Gastroesophageal sphincter (tissue), 4 donors: ENCODE data around the gene RPRML. TPM values are rescaled to one million over a fixed set of nuclear protein-coding genes. Genes with fewer than 3 reads are reported as not detected.
A peak's percentile ranks its signal among the peaks of the same experiment; 100 is the strongest.
"Not testable (repeated sequence)": the region's sequence is repeated elsewhere in the genome, so short reads cannot be mapped to it uniquely, and the experiment has no call there.

ENCODE experiments used
- ATAC-seq: fragments of 150-250 bp; one replicate; pipeline ENCODE4 v1.9.1; 2016; ENCODE audit warnings: mild to moderate bottlenecking, moderate library complexity
- H3K27ac ChIP-seq, 4 donors: fragments of 200-600 bp; sonication (generic) in 3 of 4; 1 replicate in 3 of 4; 2 replicates in 1 of 4; pipeline ENCODE4 v1.5.1; 2016 to 2019
- H3K27me3 ChIP-seq: fragments of 200-600 bp; sonication (generic); one replicate; pipeline ENCODE4 v1.5.1; 2019
- H3K36me3 ChIP-seq, 2 donors: fragments of 200-600 bp; sonication (generic); one replicate each; pipeline ENCODE4 v1.5.1; 2019; ENCODE audit warnings: control low read depth in 1 of 2
- H3K4me1 ChIP-seq, 3 donors: fragments of 200-600 bp; sonication (generic); 1 replicate in 2 of 3; 2 replicates in 1 of 3; pipeline ENCODE4 v1.5.1; 2016 to 2019; ENCODE audit warnings: control low read depth in 2 of 3
- H3K4me3 ChIP-seq, 2 donors: fragments of 200-600 bp; sonication (generic); one replicate each; pipeline ENCODE4 v1.5.1; 2019; ENCODE audit warnings: mild to moderate bottlenecking in 1 of 2, moderate library complexity in 1 of 2
- H3K9me3 ChIP-seq, 3 donors: fragments of 200-600 bp; sonication (generic); one replicate each; pipeline ENCODE4 v1.5.1; 2017 to 2019; ENCODE audit warnings: control low read depth in 2 of 3
- CTCF ChIP-seq, 4 experiments: fragments of 200-600 bp in 2 of 4; fragments of 450-650 bp in 2 of 4; sonication (generic) in 1 of 4; IDR thresholded peaks; one replicate each; pipeline ENCODE4 v1.5.1; 2017 to 2019; ENCODE audit warnings: antibody characterized with exemption in 4 of 4, mild to moderate bottlenecking in 2 of 4, moderate library complexity in 2 of 4
- EP300 ChIP-seq: sonication (generic); formaldehyde crosslinking; IDR thresholded peaks from one replicate; pipeline ENCODE4 v1.6.1; 2017; ENCODE audit warnings: antibody characterized with exemption, mild to moderate bottlenecking
- POLR2A ChIP-seq, 2 donors: fragments of 450-650 bp; IDR thresholded peaks; one replicate each; pipeline ENCODE4 v1.6.1; 2017; ENCODE audit warnings: antibody characterized with exemption in 2 of 2, mild to moderate bottlenecking in 2 of 2, moderate library complexity in 1 of 2
- POLR2AphosphoS5 ChIP-seq: sonication (generic); formaldehyde crosslinking; IDR thresholded peaks from one replicate; pipeline ENCODE4 v1.6.1; 2017; ENCODE audit warnings: antibody characterized with exemption
- WGBS, 2 donors: methylation state at CpG; one replicate each; pipeline ENCODE4 v1.1.5; 2018; ENCODE audit warnings: low coverage in 1 of 2; 5-methylcytosine and 5-hydroxymethylcytosine counted together
- total RNA-seq, 4 donors: library from RNA; depleted of rRNA; stranded (reverse); fragments of >200 nt; gene quantifications; one replicate each; pipeline ENCODE4 v1.1.0, GENCODE V29; 2016

Gene RPRML
- total RNA-seq, result 1 to 10 TPM in 2 of 4 donors, not detected in 2; 1.1 to 1.8 TPM

- Histone ChIP-seq H3K27ac (no peak within 1 kb of the TSS), H3K4me3 (peak within 1 kb of the TSS; percentile 28 to 66), H3K27me3 (peaks cover 68% of the 10 kb centered on the region), H3K9me3 (no peaks in the 10 kb centered on the region), H3K36me3 (no peaks in the 10 kb centered on the region), H3K4me1 (peaks cover 0 to 23% (median 16%) of the 10 kb centered on the region in 3 donors)
- 6 to 10% methylated on average over 11 of the region's 57 CpGs for WGBS, 2 donors
- no peak for TF ChIP-seq POLR2AphosphoS5
- TF ChIP-seq EP300, result no peak
- no peak for TF ChIP-seq POLR2A (IDR thresholded peaks at IDR 0.05)
- no peak for TF ChIP-seq CTCF (IDR thresholded peaks at IDR 0.05)
- ATAC-seq, result peak; percentile 51
Measured at GRCh38 chr17:46979147-46979863, at the start of gene RPRML. RPRML (minus strand) TSS chr17:46979253; CDS start chr17:46979007, 246 bp downstream.

- no CpG with 5 or more reads among the region's 15 CpGs for WGBS, 2 donors
- H3K27ac ChIP-seq, H3K4me1 ChIP-seq, ATAC-seq, H3K9me3 ChIP-seq, H3K4me3 ChIP-seq, H3K27me3 ChIP-seq: not testable (repeated sequence)
- H3K36me3 ChIP-seq, result peaks cover 0 to 16% of the 10 kb centered on the region in 2 donors
Measured at GRCh38 chr17:47016966-47017365, 37.9 kb upstream of the RPRML start.

- WGBS, 2 donors, result 69 to 85% methylated on average over 2 of the region's 2 CpGs
- Histone ChIP-seq H3K27ac (no peak overlapping the region), H3K4me3 (no peak overlapping the region), H3K36me3 (peaks cover 0 to 10% of the 10 kb centered on the region in 2 donors), H3K4me1 (no peaks in the 10 kb centered on the region), H3K27me3 (no peaks in the 10 kb centered on the region), H3K9me3 (no peaks in the 10 kb centered on the region)
- TF ChIP-seq POLR2A (IDR thresholded peaks at IDR 0.05) (no peak), POLR2AphosphoS5 (no peak), EP300 (no peak), CTCF (IDR thresholded peaks at IDR 0.05) (no peak)
- ATAC-seq, result no peak
Measured at GRCh38 chr17:47013341-47013740, 34.3 kb upstream of the RPRML start.

GRCh38 chr17:47012457-47012856, 33.4 kb upstream of the RPRML start:
- no peaks in the 10 kb centered on the region for H3K27me3 ChIP-seq
- H3K9me3 ChIP-seq, result no peaks in the 10 kb centered on the region
- no peak for ATAC-seq
- TF ChIP-seq POLR2AphosphoS5 (no peak), CTCF (IDR thresholded peaks at IDR 0.05) (no peak), POLR2A (IDR thresholded peaks at IDR 0.05) (no peak), EP300 (no peak)
- H3K4me3 ChIP-seq, result no peak overlapping the region
- no peak overlapping the region for H3K27ac ChIP-seq
- peaks cover 0 to 6% of the 10 kb centered on the region in 2 donors for H3K36me3 ChIP-seq
- H3K4me1 ChIP-seq, result no peaks in the 10 kb centered on the region

- H3K9me3 ChIP-seq, result no peaks in the 10 kb centered on the region
- TF ChIP-seq CTCF (IDR thresholded peaks at IDR 0.05) (no peak), POLR2A (IDR thresholded peaks at IDR 0.05) (no peak), POLR2AphosphoS5 (no peak), EP300 (no peak)
- ATAC-seq, result no peak
- H3K27ac ChIP-seq, result no peak overlapping the region
- WGBS, 2 donors, result 80 to 81% methylated on average over 1 to 6 of the region's 14 CpGs
- H3K27me3 ChIP-seq, result no peaks in the 10 kb centered on the region
- H3K4me1 ChIP-seq, result no peaks in the 10 kb centered on the region
- no peak overlapping the region for H3K4me3 ChIP-seq
- H3K36me3 ChIP-seq, result peaks cover 0 to 6% of the 10 kb centered on the region in 2 donors
Measured at GRCh38 chr17:47009759-47010594, 30.9 kb upstream of the RPRML start.
